SH-SY5Y (cell line): Measurements from ENCODE around the gene PIEZO2.

ENCODE experiments used
- GATA2 ChIP-seq: IDR thresholded peaks from 2 replicates; pipeline ENCODE4 v1.6.1; 2011; ENCODE audit warnings: mild to moderate bottlenecking, low read depth, low read length
- GATA3 ChIP-seq: IDR thresholded peaks from 2 replicates; pipeline ENCODE4 v1.6.1; 2011; ENCODE audit warnings: low read depth, mild to moderate bottlenecking, low read length, moderate library complexity

- no peak for TF ChIP-seq GATA2
- TF ChIP-seq GATA3, result no peak
Observed at GRCh38 chr18:10927286-10927992, 221.9 kb downstream of the PIEZO2 start.
